DMS 273 (cell line): ENCODE data around the gene NEK10.
A peak's percentile ranks its signal among the peaks of the same experiment; 100 is the strongest.
"Not testable (repeated sequence)": the region's sequence is repeated elsewhere in the genome, so short reads cannot be mapped to it uniquely, and the experiment has no call there.

Experiments
- DNase-seq: peaks from one replicate; lab custom pipeline; 2025; ENCODE audit not compliant: unreplicated experiment; lab: John Stamatoyannopoulos, UW

The NEK10 gene

DNA sequence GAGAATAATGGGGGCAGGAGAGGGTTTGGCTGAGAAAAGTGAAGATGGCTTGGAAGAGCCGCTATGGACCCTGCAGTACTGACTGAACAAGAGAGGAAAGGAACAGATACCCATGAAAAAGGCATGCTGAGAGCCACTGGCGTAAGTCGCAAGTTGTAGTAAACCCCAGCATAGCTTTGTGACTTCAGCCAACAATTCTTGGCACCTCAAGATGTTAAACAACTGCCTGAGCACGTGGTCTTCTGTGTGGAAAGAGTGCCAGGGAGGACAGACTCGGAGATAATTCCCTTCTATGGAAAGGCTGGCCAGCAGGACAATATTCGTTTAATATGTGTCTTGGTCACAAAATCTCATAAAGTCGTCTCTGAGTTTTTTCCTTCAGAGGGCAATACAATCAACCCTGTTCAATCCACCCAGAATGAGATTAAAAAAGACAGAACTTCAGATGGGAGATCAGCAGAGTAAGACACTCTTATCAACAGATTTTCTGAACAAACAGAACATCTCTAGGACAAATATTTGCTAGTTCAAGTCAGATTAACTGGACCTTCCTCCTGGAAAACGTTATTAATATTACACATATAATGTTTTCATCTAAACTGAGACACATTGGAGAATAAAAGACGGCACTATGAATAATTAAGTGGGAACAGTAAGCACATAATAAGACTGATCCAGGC, 49.2 kb downstream of the NEK10 start:
- DNase-seq: no peak

DNA sequence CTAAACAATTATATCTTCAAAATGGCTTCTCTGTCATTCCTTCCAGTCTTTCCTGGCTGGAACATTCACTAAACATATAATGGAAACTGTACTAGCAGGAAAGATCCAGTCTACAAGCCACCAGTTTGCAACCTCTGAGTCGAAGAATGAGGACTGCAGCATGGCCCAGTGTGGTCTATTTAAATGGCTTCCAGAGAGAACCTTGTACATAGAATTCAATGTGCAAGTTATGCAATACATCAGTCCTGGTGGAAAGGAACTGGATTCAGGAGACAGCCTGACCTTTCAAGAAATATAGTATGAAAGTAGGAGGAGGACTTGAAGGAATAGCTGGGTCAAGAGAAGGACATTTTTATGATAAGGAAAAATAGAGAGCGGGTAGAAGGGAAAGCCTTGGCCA, 49.9 kb downstream of the NEK10 start:
- no peak for DNase-seq

DNA sequence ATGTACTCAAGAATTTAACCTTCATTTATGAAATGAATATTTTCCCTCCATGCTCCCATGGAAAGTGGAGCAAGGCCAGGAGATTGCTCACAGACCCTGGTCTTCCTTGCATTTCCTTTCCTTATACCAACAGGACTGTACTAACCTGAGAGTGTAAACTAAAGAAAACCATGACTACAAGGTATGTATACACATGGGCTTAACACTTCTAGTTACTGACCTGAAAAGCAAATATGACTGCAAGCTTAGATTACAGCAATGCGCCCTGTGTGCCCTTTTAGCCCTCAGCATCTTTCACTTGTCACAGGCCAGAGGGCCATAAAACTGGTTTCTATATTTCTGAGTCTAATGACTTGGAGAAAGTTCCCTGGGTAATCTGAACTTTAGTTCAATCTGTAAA, 52.1 kb downstream of the NEK10 start:
- no peak for DNase-seq

DNA sequence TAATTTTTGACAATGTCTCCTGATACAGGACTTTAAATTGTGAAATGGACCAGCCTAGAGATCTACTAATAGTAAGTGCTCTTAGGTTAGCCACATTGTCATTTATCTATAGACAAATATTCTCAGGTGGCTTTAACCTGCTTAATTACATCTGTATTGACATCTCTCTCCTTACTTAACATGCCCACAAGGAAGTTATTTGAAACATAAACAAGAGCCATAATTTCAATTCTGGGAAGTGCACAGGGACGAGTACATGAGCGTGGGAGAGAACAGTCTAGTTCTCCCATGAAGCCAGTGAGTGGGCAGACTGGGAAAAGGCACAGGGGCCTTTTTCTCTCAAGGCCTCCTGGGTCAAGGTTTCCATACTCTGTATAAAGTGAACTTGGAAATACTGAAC, 54.2 kb downstream of the NEK10 start:
- no peak for DNase-seq

DNA sequence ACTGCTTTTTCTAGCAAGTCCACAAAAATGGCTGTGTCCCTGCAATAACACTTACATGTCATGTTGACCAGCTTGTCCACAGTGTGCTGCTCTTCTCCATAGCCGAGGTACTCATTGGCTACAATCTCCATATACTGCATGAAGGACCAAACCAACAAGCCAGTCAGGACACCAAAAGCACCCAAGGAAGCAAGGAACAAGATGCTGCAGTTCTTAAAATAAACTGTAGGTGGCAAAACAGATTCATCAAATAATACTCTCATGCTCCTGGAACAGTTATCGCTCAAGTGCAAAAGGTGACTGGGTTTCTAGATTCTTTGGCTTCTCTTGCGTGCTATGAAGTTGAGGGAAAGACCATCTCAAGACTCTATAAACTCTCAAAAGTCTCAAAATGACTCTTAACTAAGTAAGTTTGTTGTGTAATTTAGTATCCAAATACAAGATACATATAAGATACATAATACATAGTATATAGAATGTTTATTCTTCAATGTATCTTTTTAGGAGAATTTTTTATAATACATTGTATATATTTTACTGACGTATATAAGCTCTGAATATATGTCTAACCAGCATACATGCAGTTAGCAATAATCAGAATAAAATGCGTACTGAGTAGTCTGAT, 57.0 kb downstream of the NEK10 start:
- peak; percentile 72 for DNase-seq

DNA sequence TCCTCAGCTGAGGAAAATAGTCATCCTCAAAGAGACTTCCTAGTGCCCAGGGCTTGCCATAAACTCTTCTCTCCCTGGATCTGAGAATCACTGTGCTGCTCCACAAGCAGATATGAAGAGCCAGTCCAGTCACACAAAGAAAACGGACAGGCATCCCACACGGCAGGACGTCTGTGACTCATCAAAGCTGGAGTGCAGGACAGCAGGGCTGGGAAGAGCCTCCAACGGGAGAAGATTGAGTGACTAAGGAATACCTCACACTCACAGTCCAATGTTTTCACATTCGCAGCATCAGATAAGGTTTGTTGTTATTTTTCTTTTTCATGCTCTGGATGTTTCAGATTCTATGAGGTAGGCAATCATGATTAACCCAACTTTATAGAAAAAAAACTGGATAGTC, 57.8 kb downstream of the NEK10 start:
- DNase-seq: peak; percentile 1

DNA sequence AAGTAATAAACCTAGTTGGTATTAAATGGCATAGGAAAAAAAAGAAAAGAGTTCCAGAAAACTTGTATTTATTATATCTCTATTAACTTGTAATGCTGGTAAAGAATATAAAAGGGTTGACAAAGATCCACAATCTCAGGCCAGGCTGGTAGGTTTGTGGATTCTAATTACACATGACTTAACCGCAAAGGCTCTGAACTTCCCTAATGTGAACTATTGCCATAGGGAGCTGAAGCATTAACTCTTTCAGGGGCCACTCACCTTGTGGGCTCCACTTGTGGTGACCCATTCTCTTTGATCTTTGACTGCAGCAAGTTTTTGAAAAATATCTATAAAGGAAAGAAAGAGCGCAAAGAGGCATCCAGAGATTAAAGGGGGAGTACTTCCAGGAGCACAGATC, 58.5 kb downstream of the NEK10 start:
- no peak for DNase-seq

DNA sequence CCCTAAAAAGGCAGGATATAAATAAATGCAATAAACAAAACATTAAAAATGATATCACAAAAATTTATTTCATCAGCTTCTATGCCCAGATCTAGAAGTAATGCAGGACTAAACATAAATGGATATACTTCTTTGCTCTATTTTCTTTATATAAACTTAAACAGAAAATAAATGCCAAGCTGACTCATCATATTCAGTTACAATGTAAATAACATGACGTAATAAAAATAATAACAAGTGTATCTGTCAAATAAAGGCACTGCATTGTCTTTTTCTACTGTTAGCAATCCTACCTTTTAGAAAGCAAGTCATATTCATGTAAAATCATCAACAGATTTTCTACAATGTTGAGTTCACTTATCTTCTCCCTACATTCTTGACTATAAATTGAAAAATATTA, 61.6 kb downstream of the NEK10 start:
- DNase-seq: no peak

DNA sequence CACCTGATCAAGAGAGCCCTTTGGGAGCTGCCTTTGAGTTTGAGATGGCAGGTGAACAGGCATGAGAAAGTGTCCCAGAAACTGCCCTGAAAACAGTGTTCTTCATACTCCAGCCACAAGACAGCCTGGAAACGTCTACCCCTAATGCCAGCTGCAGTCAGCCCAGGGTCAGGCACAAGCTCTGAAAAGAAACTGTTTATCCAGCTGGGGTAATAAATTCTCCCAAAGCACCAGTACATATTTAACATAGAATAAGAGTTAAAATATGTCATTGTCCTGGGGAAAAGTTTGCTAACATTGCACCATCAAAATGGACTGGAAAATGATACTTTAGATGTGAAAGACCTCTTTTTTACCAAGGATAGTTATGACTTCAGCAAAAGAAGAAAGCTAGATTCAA, 66.3 kb downstream of the NEK10 start:
- DNase-seq: no peak

DNA sequence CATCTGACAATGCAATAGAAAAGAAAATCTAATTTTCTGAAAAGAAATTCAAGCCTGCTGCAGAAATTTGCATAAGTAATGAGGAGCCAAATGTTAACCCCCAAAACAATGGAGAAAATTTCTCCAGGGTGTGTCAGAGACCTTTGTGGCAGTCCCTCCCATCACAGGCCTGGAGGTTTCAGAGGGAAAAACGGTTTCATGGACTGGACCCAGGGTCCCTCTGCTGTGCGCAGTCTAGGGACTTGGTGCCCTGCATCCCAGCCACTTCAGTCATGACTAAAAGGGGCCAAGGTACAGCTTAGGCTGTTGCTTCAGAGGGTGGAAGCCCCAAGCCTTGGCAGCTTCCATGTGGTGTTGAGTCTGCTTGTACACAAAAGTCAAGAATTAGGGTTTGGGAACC, 70.2 kb downstream of the NEK10 start:
- not testable (repeated sequence) for DNase-seq

DNA sequence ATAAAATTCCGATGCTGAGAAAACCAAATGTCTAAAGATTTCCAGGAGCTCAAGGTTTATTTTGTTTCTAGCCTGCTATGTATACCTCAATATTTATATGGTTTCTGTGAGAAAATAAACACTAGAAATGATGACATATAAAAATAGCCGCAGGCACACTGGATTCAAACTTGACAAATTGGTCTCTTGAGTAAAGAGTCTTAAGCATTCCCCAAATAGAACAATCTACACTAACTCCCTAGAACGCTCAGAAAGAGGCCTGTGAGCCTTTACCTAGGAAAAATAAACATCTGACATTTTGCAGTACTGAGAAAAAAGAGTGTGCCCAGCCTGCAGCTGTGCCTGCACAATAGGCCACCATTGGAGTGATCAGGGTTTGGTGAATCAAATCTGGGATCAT, 75.2 kb downstream of the NEK10 start:
- no peak for DNase-seq

DNA sequence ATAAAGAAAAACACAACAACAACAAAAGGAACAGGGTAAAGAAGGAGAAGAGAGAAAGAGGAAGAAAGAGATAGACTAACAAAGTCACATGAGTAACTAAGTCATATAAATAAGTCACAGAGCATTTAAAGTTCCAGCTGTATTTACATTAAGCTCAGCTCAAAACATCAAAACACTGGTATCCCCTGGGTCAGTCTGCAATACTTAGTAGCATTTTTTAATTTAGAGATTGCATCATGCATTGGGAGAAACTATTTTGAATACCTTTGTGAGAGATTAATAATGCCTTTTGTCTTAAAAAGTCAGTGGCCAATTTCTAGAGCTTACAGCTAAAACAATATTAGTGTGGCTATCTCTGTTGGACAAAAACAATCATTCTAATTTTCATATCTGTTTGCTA, 78.4 kb downstream of the NEK10 start:
- DNase-seq: no peak

DNA sequence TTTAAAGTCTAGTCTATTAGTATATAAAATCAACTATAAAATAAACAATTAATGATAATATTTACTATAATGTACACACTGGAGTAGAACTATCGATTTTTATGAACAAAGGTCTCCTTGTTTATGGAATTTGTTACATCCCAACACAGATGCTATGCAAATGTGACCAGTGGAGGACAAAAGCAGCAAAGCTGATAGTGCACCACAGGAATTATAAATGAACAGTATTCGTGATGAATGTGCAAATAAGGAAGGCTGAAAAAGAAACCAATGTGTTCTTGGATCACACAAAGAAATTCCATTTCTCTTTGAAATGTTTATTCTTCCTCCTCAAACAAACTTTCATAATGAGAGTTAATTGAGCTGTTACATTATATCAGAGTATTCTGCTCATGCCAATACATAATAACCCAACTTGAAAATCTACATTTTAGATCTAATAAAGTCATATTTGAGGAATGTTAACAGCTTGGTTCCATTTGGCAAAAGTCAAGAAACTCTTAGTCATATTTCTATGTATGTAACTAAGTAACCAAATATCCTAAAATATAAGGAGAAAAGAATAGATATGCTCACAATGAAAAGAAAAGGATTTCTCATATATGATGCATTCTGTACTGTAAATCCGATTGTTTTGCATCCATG, 79.3 kb downstream of the NEK10 start:
- no peak for DNase-seq

DNA sequence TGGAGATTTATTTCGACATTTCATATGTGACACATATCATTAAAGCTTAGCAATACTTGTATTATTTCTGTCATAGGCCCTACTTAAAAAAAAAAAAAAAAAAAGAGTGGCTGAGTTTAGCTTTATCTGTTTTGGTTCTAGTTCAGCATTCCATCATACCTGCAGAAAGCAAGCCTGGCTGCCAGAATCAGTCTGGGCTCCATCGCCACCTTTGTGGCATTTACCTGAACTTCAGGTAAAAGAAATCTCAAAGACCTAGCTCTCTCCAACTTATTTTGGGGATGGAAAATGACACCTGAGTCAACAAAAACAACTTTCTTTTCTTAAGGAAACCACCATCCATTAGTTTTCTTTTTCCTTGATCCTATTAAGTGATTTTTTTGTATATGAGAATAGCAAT, 82.1 kb downstream of the NEK10 start:
- DNase-seq: no peak

DNA sequence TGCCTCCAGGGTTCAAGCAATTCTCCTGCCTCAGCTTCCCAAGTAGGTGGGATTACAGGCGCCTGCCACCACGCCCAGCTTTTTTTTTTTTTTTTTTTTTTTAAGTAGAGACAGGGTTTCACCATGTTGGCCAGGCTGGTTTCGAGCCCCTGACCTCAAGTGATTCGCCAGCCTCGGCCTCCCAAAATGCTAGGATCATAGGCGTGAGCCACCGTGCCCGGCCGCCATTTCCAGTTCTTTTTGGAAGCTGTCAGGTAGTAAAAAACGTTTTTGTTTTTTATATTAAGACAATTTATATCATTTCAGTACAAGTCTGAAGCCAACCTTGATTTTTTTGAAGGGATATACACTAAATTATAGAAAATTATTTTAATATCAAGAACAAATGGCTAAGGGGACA, 82.7 kb downstream of the NEK10 start:
- not testable (repeated sequence) for DNase-seq

DNA sequence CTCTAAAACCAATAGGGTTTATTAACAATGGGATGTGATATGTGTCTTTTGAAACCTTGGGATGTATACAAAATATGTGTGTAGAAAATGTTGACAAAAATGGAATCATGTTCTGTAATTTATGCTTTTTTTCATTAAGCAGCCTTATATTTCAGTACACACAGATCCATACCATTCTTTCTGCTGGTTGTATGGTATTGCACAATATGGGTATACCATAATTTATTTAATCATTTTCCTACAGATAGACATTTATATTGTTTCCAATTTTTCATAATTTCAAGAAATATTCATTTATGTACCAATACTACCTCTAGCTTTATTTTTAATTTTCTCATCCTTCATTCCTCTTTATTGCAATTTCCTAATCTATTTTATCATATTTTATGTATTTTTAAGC, 83.5 kb downstream of the NEK10 start:
- DNase-seq: no peak

DNA sequence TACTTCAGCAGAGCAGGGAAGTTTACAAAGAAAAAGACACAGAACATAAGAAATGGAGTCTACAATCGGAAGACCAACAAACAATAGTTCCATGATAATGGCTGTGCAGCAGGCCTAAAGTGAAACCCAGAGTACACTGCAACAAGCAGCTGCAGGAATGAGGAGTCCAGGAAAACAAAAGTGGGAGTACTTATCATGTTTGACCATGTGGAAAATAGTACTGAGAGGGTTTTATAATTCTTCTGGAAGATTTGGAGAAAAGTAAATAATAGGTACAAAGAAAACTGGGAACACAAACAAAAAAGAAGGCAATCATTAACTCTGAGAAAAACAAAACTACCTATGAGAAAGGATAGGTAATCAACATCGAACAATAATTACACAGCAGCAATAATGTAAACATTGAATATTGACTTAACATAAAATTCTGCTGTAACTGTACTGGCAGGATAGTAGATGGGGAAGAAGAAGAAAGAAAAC, 87.5 kb downstream of the NEK10 start:
- no peak for DNase-seq

DNA sequence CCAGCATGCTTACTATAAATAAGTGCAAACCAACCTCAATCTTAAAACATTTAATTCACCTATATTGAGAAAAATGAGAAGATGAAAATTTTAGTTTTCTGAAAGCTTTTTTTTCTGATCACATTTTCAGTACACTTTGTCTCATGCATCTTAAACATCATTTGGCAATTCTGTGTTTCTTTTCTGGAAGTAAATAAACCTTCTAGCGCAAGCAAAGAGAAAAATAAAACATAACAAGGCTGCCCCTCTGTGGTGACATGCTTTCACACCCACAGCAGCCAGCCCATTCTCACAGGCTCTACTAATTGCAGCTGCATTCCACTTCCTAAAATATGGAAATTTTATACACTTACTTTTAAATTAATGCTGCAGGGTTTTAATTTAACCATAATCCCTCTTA, 90.1 kb downstream of the NEK10 start:
- DNase-seq: peak; percentile 4

DNA sequence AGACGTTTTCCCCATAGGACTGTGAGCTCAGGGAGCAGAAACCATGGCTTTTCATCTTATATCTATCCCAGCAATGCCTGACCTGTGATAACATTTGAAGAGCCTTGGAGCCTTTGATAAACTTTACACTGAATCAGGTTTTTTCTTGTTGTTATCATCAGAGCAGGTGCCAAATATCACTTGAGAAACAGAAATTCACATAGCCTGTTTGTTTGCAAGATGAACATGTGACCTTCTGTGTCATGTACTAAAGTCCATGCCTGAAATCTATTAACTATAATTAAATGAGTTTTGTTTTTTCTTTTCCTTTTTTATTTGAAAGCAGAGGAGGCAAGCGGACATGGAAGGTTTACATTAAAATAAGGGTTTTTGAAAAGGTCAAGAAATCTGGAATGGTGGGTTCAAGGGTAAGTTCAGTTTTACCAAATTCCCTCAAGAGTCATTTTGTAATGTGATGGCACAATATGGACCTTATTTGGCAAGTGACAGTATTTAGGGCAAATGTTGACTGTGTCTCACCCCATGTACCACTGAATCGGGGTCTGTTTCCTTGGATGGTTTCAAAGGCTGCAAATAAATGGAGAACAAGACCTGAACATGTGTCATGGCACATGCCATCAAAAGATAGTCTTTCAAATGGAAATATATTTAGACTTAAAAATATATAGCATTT, 90.7 kb downstream of the NEK10 start:
- DNase-seq: no peak

DNA sequence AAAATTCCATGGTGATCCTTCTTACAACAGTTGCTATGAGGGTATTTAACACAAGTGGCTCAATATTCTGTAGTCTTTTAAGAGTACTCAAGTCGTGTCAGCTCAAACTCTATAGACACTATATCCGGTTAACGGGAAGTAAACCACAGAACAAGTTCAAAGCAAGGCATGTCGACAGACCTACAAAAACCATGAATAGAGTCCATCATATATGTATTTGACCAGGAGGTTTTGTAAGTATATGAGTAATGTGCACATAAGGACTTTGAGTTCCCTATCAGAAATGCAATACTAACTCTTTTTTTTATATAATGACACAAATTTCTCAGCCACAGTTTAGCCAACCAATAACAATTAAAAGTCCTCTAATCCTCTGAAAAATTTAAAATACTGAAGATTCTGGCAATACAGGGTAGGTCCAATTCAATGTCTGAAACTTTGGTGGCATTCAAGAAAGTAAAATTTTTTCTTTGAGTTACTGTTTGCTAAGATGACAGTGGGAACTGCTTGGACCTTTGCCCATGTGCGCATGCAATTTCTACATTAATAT, 93.7 kb downstream of the NEK10 start:
- no peak for DNase-seq

DNA sequence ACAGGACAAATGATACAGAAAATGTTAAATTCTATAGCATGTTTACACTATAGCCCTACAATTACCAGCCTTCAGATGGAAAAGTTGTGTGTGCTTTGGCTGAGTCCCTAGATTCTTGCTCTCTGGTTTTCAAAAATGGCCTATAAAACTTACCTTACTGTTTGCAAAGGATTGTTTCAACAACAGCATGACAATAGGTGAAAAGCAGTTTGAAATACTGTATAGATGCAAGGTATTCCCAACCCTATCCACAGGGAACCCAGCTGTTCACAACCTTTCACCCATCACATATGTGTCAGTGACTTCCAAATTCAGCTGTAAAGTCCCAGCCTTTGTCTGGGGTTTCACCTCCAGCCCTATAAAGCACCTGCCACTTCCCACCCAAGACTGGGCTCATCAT, 97.3 kb downstream of the NEK10 start:
- no peak for DNase-seq

DNA sequence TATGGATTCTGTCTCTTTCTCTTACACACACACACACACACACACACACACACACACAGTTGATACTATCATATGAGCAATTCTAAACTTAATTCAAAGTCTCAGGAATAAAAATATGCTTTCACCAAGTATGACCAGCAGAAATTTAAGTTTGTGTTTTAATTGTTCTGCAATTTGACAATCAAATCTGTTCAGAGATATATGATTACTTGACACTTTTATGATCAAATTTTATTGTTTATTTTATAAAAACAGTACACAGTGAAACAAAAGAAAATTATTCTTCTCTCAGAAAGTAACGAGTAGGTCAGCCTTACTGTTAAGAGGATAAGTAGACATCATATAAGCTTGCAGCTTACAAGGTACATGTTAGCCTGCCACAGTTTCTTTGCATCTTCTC, 114.3 kb downstream of the NEK10 start:
- DNase-seq: no peak
